Cerebellar nuclear complex (tissue), 1 donor: Measurements from ENCODE around the gene SLC13A4.

Experiments
- DNase-seq, 2 experiments: peaks; one replicate each; lab custom pipeline; 2025; lab: John Stamatoyannopoulos, UW

SLC13A4 gene

GRCh38 chr7:135719688-135720087 lies 8.3 kb downstream of the SLC13A4 start:
- DNase-seq = no peak

GRCh38 chr7:135718794-135719437 lies 9.1 kb downstream of the SLC13A4 start:
- no peak for DNase-seq

GRCh38 chr7:135718219-135718618 lies 9.8 kb downstream of the SLC13A4 start:
- DNase-seq = no peak

- DNase-seq = peak; percentile 54 to 92
These were observed 10.3 kb downstream of the SLC13A4 start for GRCh38 chr7:135717693-135718092.

GRCh38 chr7:135716677-135717238 lies 11.2 kb downstream of the SLC13A4 start:
- peak; percentile 78 to 92 for DNase-seq

DNA sequence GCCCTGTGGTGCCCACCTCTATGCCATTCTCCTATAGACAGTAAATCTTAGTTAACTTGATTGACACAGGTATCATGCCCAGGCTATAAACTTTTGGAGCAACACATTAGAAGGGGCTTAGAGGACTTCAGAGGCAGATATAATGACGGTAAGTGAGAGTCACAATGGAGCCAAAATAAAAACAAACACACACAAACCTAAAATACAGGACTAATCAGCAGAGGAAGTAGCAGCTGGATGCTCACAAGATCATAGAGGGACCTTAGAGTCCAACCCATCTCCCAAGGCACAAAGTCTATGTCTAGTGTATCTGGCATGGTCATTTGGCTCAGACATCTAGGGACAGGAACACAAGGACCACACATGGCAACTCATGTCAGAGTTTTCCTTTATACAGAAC lies 12.3 kb downstream of the SLC13A4 start:
- no peak for DNase-seq

DNA sequence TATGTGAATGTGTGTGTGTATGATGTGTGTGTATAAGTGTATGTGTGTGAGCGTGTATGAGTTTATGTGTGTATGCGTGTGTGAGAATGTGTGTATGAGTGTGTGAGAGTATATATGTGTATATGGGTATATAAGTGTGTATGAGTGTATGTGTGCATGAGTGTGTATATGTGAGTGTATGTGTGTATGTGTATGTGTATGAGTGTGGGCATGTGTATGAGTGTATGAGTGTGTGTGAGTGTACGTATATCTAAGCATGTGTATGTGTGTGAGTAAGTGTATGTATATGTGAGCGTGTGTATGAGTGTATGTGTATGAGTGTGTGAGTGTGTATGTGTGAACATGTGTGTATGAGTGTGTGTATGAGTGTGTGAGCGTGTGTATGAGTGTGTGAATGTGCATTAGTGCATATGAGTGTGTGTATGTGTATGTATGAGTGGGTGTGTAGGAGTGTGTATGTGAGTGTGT lies 12.9 kb downstream of the SLC13A4 start:
- no peak for DNase-seq

DNA sequence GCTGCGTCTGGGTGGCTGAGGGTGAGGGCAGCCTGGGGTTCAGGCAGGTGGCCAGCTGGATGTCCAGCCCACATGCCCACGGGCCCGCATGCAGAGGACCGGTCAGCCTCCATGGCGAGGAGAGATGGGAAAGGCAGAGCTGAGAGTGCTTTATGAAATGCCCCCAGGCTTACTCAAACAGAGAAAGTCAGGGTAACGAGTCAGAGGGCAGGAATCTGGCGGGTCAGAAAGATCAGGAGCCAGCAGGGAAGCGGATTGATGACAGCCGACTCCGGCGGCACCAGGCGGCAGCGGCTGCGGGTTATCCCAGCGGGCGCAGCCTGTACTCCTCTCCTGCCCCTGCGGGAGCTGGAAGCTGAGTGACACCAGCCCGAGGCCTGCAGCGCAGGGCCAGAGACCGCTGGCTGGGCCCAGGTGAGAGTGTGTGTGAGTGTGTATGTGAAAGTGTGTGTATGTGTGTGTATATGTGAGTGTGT lies 13.4 kb downstream of the SLC13A4 start:
- no peak for DNase-seq

- no peak for DNase-seq
These were observed 14.0 kb downstream of the SLC13A4 start for GRCh38 chr7:135713836-135714470.

- DNase-seq = no peak
These were observed 15.2 kb downstream of the SLC13A4 start for GRCh38 chr7:135712796-135713195.

DNA sequence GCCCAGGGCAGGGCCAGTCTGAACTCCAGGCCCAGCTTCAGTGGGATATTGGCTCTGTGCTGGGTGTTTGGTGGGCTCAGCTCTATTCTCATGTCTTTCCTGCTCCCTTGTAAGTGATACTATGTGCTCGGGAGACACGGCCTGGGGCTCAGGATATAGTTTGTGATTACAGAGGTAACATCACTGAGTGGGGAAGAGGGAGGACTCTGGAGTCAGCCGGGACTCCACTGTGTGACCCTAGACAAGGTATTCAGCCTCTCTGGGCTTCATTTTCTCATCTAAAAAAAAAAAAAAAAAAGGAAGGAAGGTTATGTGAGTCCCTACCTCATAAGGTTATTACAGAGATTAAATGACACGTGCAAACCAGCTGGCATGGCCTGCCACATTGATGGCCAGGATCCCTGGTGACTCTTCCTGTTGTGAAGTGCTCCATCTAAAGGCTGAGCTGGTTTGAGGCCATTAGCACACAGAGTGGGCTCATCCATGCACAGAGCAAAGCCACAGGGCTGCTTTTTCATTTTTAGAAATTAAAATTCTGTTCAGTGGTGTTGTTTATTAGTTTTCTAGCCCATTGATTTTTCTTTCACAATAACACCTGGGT lies 15.7 kb downstream of the SLC13A4 start:
- DNase-seq = no peak

DNA sequence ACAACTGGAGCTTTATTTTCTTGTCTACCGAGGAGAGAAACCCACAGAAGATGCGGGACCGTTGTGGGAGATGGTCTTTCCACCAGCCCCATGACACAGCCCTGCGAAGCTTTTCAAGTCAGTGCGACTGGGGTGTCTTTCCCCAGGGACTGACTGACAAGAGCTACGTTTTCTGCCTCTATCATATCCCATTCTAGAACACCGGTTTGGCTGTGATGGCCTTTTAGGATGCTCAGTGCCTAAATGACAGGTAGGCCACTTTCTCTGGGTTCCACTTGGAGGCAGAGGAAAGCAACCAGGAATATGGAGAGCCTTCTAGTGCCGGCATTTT lies 16.9 kb downstream of the SLC13A4 start:
- no peak for DNase-seq

GRCh38 chr7:135710417-135711138 lies 17.4 kb downstream of the SLC13A4 start:
- no peak for DNase-seq

DNA sequence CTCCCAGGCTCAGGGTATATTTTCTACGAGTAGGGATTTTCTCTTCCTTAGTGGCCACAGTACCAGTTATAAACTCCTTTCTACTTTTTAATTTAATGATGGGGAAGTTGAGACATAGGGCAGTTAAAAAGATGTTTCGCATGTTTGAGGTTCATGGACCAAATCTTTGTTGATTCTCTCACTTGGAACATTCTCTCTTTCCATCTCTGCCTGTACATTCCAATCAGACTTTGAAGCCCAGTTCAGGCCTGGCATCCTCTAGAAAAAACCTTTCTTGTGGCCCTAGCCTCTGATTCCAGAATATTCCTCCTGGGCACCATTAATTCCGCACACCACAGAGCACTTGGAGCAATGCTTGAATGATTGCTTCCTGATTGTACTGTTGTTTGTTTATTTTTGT lies 18.5 kb downstream of the SLC13A4 start:
- DNase-seq = no peak

DNA sequence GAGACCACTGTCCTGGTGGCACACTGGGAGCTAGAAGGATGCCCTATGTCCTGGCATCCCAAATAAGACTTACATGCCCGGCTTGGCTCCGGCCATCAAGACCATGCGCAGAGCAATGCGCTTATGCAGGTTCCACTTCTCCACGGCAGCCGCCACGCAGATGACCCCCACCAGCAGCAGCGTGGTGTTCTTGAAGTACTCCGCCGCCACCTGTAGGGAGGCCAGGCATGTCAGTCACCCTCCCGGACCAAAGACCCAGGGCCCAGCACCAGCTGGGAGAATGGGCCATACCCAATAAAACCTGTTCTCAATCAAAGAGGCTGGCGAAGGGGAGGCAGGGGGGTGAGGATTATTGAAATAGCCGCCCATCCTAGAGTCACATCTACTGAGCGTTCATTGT lies 19.9 kb downstream of the SLC13A4 start:
- DNase-seq = no peak

- DNase-seq = no peak
These were observed 20.4 kb downstream of the SLC13A4 start for GRCh38 chr7:135707570-135707966.

- no peak for DNase-seq
These were observed 21.0 kb downstream of the SLC13A4 start for GRCh38 chr7:135706858-135707569.

GRCh38 chr7:135706038-135706742 lies 21.8 kb downstream of the SLC13A4 start:
- no peak for DNase-seq

GRCh38 chr7:135704698-135705097 lies 23.3 kb downstream of the SLC13A4 start:
- no peak for DNase-seq

DNA sequence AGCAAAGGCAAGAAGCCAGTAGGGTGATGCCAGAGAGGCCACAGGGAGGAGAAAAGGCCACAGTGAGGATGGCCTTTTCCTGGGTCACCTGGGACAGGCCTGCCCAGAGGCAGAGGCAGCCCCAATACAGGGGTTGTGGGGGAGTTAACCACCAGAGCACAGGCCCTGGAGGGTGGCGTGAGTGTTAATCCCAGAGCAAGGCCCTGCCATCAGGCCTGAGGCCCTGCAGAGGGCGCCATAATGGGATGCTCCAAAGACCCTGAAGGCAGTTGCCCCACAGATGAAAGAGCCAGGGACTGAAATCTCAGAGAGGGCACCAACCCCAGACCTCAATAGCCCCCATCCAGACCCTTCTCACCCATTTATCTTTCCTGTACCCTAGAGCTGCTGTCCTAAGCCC lies 23.9 kb downstream of the SLC13A4 start:
- no peak for DNase-seq
